ENCODE results near the gene EBLN1.

Gene EBLN1

DNA sequence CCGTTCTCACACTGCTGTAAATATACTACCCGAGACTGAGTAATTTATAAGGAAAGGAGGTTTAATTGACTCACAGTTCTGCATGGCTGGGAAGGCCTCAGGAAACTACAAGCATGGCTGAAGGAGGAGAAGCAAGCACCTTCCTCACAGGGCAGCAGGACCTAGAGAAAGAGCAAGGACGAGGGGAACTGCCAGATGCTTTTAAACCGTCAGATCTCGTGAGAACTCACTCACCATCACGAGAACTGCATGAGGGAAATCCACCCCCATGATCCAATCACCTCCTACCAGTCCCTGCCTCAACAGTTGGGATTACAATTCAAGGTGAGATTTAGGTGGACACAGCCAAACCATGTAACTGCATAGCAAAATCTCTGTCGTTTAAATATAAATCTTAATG, at the start of gene EBLN1:
Gene EBLN1 (minus strand): TSS at position 174 of the 400 bp plus-strand sequence. CDS start 8,032 bp downstream, outside the sequence.
- H3K4me3 ChIP-seq (ENCODE audit: low read depth, low read length): no peak within 1 kb of the TSS
- in situ Hi-C loops (cut with HindIII; ENCODE audit: low sequenced_read_pairs): no loop called here
- TF ChIP-seq, protein P1, sequence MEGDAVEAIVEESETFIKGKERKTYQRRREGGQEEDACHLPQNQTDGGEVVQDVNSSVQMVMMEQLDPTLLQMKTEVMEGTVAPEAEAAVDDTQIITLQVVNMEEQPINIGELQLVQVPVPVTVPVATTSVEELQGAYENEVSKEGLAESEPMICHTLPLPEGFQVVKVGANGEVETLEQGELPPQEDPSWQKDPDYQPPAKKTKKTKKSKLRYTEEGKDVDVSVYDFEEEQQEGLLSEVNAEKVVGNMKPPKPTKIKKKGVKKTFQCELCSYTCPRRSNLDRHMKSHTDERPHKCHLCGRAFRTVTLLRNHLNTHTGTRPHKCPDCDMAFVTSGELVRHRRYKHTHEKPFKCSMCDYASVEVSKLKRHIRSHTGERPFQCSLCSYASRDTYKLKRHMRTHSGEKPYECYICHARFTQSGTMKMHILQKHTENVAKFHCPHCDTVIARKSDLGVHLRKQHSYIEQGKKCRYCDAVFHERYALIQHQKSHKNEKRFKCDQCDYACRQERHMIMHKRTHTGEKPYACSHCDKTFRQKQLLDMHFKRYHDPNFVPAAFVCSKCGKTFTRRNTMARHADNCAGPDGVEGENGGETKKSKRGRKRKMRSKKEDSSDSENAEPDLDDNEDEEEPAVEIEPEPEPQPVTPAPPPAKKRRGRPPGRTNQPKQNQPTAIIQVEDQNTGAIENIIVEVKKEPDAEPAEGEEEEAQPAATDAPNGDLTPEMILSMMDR (IDR thresholded peaks at IDR 0.05; ENCODE audit: low read depth, low read length): no peak
- no peak for DNase-seq (ENCODE audit: low read depth, low spot score)

DNA sequence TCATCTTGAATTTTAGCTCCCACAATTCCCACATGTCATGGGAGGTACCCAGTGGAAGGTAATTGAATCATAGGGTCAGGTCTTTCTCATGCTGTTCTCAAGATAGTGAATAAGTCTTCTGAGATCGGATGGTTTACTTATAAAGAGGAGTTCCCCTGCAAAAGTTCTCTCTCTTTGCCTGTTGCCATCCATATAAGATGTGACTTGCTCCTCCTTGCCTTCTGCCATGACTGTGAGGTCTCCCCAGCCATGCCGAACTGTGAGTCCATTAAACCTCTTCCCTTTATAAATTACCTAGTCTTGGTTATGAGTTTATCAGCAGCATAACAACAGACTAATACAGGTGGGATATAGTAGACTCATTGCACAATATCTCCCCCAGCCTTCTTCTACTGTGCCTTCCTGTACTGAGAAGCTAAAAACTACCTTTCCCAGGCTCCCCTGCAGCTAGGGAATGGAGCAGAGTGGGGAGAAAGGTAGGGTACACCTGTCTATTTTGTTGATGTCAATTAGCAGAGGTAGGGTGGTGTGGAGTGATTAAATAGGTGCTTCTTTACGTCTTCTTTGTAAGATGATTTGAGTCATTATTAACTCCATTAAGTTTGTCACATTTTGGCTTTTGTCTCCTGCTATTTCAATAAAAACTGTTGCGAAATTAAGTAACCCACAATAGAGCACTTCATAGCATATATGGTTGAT, 48.2 kb upstream of the EBLN1 start:
- H3K4me3 ChIP-seq (ENCODE audit: low read depth, low read length): no peak overlapping the region
- in situ Hi-C loops (cut with HindIII; ENCODE audit: low sequenced_read_pairs): no loop called here
- no peak for DNase-seq (ENCODE audit: low read depth, low spot score)
- TF ChIP-seq, protein P1 (IDR thresholded peaks at IDR 0.05; ENCODE audit: low read depth, low read length): no peak

DNA sequence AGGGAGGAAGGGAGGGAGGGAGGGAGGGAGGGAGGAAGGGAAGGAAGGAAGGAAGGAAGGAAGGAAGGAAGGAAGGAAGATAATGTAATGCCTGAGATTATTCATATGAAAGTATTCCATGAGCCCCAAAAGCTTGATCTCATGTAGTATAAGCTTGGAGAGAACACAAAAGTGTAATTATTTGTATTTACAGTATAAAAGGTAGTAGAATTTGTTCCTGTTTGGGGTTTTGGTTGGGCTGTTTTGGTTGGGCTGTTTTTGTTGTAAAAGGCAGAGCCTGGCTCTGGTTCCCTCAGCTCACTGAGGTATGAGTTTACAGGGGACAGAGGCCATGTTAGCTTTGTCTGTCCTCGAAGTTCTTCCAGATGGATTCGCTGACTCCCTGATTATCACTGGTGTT, 45.3 kb upstream of the EBLN1 start:
- in situ Hi-C loops (cut with HindIII; ENCODE audit: low sequenced_read_pairs): no loop called here

DNA sequence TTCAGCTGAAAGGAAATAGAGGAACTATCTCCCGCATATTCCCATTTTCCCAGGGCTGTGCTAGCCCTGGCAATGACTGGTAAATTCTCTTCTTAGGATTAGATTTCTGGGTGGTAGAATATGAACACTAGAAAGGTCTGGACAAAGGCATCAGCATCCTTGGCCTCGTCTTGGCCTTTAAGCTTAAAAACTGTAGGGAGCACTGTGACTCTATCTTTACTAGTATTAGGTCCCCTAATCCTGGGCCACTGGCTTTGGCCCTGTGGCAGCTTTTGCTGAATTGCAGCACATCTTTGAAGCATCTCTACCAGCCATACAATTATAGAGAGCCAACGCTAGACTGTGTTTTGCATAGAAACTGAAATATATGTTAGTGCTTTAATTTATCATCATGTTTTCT, 41.5 kb upstream of the EBLN1 start:
- TF ChIP-seq, protein P1 (IDR thresholded peaks at IDR 0.05; ENCODE audit: low read depth, low read length): no peak
- in situ Hi-C loops (cut with HindIII; ENCODE audit: low sequenced_read_pairs): no loop called here
- DNase-seq (ENCODE audit: low read depth, low spot score): no peak
- no peak overlapping the region for H3K4me3 ChIP-seq (ENCODE audit: low read depth, low read length)

More for the DNA sequence above, 45.3 kb upstream of the EBLN1 start:
- DNase-seq (ENCODE audit: low read depth, low spot score): no peak
- no peak overlapping the region for H3K4me3 ChIP-seq (ENCODE audit: low read depth, low read length)
- TF ChIP-seq, protein P1 (IDR thresholded peaks at IDR 0.05; ENCODE audit: low read depth, low read length): no peak

DNA sequence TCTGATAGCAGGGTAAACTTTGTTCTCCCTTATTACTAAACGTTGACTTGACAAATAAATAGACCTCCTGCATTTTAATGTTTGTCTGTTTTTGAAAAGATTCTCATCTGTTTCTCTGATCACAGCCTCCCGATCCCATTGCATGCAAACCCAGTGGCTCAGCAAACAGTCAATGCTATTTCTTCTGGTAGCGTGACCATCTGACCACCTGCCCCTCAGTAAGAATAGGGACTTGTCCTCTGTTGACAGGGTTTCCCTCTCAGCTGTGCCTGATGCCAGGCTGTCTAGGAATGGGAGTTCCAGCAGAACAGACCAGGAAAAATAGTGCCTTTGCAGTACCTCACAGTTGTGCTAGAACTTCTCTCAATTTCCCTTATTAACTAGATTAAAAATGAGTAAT, 40.7 kb upstream of the EBLN1 start:
- no peak overlapping the region for H3K4me3 ChIP-seq (ENCODE audit: low read depth, low read length)
- no peak for DNase-seq (ENCODE audit: low read depth, low spot score)
- TF ChIP-seq, protein P1 (IDR thresholded peaks at IDR 0.05; ENCODE audit: low read depth, low read length): no peak
- in situ Hi-C loops (cut with HindIII; ENCODE audit: low sequenced_read_pairs): no loop called here

DNA sequence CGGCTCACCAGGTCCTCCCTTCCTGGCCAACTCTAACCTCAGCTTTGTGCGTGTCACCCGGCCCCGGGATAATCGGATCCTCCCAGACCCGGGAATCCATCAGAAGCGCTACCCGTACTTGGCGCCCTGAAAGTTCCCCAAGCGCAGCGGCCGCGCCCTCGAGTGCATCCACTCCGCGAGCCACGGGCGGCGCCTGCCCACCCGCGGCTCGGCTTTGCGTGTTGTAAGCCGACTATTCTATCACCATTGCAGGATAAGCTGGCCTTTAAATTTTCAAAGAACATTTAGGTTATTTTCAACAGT, 35.7 kb upstream of the EBLN1 start:
- in situ Hi-C loops (cut with HindIII; ENCODE audit: low sequenced_read_pairs): no loop called here
- TF ChIP-seq, protein P1 (IDR thresholded peaks at IDR 0.05; ENCODE audit: low read depth, low read length): no peak
- no peak for DNase-seq (ENCODE audit: low read depth, low spot score)
- H3K4me3 ChIP-seq (ENCODE audit: low read depth, low read length): no peak overlapping the region

Data from astrocyte of the spinal cord (primary cell).